ENCODE results near the gene SCT.
A peak's percentile ranks its signal among the peaks of the same experiment; 100 is the strongest.

SCT gene

DNA sequence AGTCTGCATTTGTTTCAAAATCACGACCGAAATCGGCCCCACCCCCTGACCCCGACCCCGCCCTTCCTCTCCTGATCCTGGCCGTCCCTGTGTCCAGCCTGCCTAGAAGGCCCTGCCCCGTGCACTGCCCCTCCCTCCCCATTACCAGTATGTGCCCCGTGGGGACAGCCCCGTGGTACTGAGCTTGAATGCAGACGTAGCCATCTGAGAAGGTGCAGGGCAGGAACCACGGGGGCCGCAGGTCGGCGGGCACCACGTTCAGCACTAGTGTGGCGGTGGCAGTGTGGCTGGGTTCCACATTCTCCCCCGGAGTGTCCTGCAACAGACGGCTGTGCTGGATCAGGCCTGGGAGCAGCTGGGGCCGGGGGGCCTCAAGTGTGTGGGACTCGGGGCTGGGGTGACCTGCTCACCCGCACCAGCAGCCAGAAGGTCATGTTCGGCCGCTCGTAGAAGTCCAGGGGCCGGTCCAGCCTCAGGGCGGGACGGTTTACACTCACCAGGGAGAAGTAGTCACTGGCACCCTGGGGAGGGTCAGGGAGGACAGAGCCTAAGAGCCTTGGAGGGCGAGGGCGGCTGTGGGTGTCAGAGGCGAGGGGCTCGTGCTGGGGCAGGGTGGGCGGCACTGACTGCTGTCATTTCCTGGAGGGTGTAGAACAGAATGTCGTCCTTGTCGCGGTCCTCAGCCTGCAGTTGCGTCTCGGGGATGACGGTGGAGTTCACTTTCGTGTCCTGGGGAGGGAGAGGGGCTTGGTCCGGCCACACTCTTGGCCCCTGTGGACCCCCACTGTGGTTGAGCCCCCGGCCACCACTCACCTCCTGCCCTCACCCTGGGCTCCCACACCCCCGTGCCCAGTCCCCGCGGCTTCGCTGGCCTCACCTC is 5.8 kb downstream of the SCT start:
- no peak for DNase-seq

- DNase-seq: no peak
Observed at GRCh38 chr11:620201-620600, 6.8 kb downstream of the SCT start.

GRCh38 chr11:619628-620050 is 7.3 kb downstream of the SCT start:
- DNase-seq: no peak

DNA sequence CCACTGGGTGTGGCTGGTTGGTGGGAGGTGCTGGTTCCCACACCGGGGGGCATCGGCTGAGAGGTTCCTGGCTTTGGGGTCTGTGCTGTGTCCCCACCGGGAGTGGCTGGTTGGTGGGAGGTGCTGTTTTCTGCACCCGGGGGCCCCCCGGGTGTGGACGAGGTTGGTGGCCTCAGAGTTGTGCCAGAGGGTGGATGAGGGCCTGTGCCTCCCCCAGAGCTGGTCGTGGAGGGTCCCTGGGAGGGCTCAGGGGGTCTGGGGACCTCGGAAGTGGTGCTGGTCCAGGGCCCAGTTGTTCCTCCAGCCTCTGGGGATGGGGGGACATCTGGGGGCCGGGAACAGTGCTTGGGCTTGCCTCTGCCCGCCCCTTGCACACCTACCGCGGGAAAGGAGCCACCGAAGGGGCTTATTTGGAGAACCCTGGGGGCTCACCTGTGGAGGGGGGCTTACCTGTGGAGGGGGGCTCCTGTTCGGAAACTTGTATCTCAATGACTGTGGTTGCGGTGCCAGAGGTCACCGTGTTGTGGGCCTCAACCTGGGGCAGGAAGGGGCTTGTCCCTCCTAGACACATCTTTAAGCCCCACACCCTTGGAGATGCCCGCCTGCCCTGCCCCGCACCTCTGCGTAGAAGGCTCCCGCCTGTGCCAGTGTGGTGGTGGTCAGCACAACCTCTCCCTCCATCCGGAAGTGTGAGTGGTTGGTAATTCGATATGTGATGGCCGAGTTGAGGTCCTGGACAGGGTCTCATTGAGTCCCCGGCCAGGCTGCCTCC is 7.9 kb downstream of the SCT start:
- no peak for DNase-seq

DNA sequence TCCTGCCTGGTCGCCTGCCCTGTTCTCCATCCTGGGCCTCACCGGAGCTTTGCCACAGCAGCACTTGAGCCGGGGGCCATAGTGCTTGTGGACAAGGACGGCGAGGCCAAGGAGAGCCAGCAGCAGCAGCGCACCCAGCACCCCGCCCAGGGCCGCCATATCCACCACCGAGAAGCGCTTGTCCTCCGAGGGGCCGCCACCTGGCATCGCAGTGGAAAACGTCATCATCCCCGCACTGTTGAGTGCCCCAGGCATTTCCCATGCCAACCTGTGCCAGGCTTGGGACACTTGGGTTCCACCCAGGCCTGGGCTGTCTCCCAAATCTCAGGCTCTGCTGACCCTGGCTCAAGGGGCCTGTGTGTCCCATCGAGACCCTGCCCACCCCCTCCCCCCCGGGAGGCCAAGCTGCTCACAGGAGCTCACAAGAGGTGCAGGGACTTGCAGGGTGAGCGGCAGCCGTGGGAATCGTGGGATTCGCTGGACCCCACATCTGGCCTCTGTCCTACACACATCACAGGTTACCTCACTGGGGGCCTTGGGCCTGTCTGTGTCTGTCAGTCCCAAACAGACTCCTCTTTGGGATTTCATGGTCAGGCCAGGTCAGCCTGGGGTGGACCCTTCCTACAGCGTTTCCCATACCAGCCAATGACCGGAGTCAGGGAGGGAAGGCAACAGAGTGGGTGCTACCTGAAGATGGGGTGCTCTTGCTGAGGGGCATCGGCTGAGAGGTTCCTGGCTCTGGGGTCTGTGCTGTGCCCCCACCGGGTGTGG is 8.9 kb downstream of the SCT start:
- DNase-seq: no peak

GRCh38 chr11:617199-617911 is 9.6 kb downstream of the SCT start:
- DNase-seq: no peak

DNA sequence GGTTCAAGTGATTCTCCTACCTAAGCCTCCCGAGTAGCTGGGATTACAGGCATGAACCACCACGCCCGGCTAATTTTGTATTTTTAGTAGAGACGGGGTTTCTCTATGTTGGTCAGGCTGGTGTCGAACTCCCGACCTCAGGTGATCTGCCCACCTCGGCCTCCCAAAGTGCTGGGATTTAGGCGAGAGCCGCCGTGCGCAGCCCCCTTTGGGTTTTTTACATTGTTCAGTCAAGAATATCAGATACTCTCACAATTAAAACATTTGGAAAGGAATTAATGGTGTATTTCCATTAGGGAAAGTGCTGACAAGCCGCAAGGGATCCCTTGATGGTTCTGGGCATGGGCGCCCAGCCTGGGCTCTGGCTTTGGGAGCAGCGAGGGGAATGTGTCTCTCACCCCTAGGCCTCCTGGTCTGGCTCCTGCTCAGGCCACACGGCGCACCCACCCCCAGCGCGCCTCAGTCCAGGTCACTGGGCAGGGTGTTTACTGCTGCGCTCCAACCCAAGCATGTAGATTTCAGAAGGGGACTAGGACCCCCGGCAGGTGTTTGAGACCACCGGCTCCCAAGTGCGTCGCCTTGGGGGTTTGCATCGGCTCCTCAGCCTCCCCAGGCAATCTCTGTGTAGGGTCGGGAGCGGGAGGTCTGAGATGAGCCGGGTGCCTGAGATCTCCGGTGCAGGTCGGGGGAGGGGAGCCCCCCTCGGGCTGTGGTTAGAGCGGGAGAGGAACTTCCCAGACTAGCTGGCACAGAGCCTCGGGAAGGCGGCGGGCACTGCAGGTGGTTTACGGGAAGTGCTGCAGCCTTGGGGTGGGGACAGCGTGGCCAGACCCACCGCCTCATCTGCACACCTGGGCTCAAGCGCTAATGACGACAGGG is 10.4 kb downstream of the SCT start:
- DNase-seq: no peak

DNA sequence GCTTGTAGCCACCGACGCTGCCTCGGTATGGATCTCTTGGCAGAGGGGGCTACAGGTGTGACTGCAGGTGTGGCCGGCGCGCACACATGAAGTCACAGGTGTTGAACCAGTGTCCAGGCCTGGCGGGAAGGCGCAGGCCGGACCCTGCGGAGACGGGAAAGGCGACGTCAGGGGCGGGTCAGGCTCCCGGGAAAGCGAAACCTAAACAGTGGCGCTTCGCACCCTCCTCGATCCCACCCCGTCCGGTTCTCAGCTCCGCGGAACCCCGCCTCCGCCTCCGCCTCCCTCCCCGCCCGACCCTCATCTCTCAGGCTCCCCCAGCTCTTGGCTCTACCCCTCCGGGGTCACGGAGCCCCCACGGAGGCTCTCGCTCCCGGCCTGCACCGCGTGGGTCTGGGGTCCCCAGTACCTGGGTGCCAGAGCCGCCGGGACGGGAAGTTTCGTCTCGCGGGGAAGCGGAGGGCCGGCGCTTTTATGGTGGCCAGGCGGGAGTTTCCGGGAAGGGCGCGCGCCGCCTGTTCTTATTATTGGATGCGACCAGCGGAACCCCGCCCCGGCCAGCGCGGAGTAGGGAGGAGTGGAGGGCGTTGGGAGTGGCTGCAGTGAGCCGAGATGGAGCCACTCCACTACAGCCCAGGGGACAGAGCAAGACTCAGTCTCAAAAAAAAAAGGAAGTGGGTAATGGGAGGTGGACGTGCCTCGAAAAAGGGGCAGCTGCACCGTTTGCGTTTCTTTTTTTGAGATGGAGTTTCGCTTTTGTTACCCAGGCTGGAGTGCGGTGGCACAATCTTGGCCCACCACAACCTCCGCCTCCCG is 11.3 kb downstream of the SCT start, which contains the start of gene IRF7:
TSS of gene IRF7 (minus strand) at position 447 of the 816 bp plus-strand sequence. CDS start 586 bp downstream, outside the sequence.
- peak; percentile 88 for DNase-seq

GRCh38 chr11:614623-615503 is 12.1 kb downstream of the SCT start:
- DNase-seq: no peak

GRCh38 chr11:614021-614622 is 12.9 kb downstream of the SCT start:
- no peak for DNase-seq

- peak; percentile 78 for DNase-seq
Observed at GRCh38 chr11:613369-613968, 13.5 kb downstream of the SCT start.

DNA sequence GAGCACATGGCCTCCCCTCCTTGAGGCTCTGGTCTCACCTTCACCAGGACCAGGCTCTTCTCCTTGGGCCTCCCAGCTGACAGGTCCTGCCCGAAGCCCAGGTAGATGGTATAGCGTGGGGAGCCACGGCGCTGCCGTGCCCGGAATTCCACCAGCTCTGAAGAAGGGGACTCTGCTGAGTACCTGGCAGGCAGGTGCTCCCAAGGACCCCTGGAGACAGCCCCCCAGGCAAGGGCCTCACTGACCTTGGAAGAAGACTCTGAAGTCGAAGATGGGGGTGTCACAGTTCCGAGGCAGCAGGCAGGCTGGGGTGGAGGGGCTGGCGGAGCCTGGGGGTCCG is 14.1 kb downstream of the SCT start:
- DNase-seq: no peak

DNA sequence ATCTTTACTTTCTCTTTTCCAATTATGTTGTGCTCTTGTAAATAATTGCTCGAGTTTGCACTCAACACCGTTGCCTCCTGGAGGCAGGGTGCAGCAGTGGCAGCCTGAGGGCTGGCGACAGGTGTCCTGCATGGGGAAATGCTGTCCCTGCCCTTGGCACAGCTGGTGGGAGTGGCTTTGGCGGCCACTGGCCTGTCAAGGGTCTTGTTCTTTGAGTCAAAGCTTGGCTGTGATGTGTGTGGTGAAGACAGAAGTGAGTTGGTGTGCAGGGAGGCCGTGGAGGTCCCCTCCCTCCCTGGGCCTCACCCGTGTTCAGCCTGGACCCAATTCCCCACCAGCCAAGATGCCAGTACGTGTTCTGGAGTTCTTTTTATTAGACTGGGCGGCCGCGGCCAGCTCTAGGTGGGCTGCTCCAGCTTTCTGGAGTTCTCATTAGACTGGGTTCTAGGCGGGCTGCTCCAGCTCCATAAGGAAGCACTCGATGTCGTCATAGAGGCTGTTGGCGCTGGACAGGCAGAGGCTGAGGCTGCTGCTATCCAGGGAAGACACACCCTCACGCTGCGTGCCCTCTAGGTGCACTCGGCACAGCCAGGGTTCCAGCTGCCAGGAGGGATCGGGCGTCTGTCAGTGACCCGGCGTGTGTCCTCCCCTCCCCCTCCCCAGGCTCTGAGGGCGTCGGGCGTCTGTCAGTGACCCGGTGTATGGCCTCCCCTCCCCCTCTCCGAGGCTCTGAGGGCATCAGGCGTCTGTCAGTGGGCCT is 14.6 kb downstream of the SCT start:
- no peak for DNase-seq

- DNase-seq: no peak
Observed at GRCh38 chr11:611001-611996, 15.7 kb downstream of the SCT start.

DNA sequence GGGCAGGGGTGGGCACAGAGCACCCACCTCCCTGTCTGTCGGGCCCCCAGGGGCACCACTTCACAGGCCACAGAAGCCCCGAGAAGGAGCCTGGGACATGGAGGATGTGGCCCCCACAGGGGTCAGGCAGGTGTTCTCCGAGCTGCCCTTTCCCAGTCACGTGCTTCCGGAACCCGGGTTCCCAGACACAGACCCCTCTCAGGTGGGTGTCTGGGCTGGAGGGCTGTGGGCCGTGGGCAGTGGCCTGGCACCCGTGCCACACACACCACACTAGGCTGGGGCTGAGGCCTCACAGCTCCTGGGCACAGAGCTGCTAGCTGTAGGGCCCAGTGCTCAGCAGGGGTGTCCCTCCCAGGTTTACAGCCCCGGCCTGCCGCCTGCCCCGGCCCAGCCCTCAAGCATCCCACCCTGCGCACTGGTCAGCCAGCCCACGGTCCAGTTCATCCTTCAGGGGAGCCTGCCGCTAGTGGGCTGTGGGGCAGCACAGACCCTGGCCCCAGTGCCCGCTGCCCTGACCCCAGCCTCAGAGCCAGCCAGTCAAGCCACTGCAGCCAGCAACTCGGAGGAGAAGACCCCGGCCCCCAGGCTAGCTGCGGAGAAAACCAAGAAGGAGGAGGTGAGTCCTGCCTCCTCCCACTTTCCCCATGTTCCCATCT is 16.7 kb downstream of the SCT start:
- DNase-seq: no peak

GRCh38 chr11:609341-609811 is 17.6 kb downstream of the SCT start:
- no peak for DNase-seq
